NT2/D1 (cell line): ENCODE data around the gene SPIRE1.

Experiments used
- DNase-seq: peaks from one replicate; pipeline ENCODE4 v3.0.0-alpha.2; 2011; ENCODE audit warnings: low read depth, low spot score
- H3K27me3 ChIP-seq: 2 replicates; pipeline ENCODE4 v1.6.0; 2011; ENCODE audit warnings: mild to moderate bottlenecking; ENCODE audit not compliant: insufficient read length, insufficient read depth
- H3K36me3 ChIP-seq: 2 replicates; pipeline ENCODE4 v1.6.1; 2011; ENCODE audit warnings: mild to moderate bottlenecking, low read length, mixed read lengths; ENCODE audit not compliant: insufficient read depth, insufficient read length
- H3K4me1 ChIP-seq: 2 replicates; pipeline ENCODE4 v1.5.1; 2011; ENCODE audit not compliant: insufficient read depth, insufficient read length
- H3K4me3 ChIP-seq: 2 replicates; pipeline ENCODE4 v1.5.1; 2011; ENCODE audit warnings: low read depth; ENCODE audit not compliant: insufficient read length
- H3K9ac ChIP-seq: 2 replicates; pipeline ENCODE4 v1.6.0; 2011; ENCODE audit warnings: low read depth; ENCODE audit not compliant: insufficient read length
- H3K9me3 ChIP-seq: 2 replicates; pipeline ENCODE4 v1.5.1; 2011; ENCODE audit warnings: mild to moderate bottlenecking, low read length; ENCODE audit not compliant: insufficient read depth
- SUZ12 ChIP-seq: IDR thresholded peaks from 2 replicates; pipeline ENCODE4 v1.6.1; 2011; ENCODE audit not compliant: insufficient read length, insufficient read depth; ENCODE audit errors: extremely low read depth
- YY1 ChIP-seq: IDR thresholded peaks from 2 replicates; pipeline ENCODE4 v1.6.1; 2011; ENCODE audit not compliant: insufficient read length, insufficient read depth
- ZNF274 ChIP-seq: IDR thresholded peaks from 2 replicates; pipeline ENCODE4 v1.6.1; 2011; ENCODE audit warnings: mild to moderate bottlenecking, low read depth, low read length

SPIRE1 gene

GRCh38 chr18:12608301-12608700 is 49.6 kb downstream of the SPIRE1 start:
- Histone ChIP-seq H3K27me3 (no peaks in the 10 kb centered on the region), H3K4me3 (no peak overlapping the region), H3K4me1 (no peaks in the 10 kb centered on the region), H3K9ac (no peak overlapping the region), H3K36me3 (no peaks in the 10 kb centered on the region), H3K9me3 (no peaks in the 10 kb centered on the region)
- DNase-seq, result no peak
- TF ChIP-seq YY1 (no peak), ZNF274 (no peak), SUZ12 (no peak)

DNA sequence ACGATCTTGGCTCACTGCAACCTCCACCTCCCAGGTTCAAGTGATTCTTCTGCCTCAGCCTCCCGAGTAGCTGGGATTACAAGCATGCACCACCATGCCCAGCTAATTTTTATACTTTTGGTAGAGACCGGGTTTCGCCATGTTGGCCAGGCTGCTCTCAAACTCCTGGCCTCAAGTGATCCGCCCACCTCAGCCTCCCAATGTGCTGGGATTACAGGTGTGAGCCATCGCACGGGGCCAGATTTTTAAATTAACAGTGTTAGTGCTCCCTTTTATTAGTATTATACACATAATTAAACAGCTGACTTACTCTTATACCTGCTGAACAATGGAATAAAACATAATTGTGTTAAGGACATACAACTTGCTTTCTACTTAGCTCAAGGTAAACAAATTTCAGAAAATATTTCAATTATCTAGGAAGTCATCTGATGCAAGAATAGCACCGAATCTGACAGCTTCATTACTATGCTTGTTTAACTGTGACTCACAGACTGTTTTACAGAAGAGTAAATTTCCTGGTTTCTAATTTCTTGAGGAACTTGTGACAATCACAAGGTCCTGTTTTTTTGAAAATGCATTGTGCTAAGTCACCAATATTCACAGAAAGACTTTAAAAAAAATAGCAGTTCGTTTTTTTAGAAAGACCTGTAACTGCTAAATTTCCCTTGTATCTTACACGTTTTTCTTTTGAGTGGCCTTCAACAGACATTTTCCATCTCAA is 51.2 kb downstream of the SPIRE1 start:
- Histone ChIP-seq H3K9me3 (no peaks in the 10 kb centered on the region), H3K4me3 (no peak overlapping the region), H3K9ac (no peak overlapping the region), H3K27me3 (no peaks in the 10 kb centered on the region), H3K4me1 (no peaks in the 10 kb centered on the region), H3K36me3 (no peaks in the 10 kb centered on the region)
- TF ChIP-seq YY1, result no peak
- no peak for TF ChIP-seq ZNF274
- no peak for TF ChIP-seq SUZ12
- DNase-seq, result no peak

DNA sequence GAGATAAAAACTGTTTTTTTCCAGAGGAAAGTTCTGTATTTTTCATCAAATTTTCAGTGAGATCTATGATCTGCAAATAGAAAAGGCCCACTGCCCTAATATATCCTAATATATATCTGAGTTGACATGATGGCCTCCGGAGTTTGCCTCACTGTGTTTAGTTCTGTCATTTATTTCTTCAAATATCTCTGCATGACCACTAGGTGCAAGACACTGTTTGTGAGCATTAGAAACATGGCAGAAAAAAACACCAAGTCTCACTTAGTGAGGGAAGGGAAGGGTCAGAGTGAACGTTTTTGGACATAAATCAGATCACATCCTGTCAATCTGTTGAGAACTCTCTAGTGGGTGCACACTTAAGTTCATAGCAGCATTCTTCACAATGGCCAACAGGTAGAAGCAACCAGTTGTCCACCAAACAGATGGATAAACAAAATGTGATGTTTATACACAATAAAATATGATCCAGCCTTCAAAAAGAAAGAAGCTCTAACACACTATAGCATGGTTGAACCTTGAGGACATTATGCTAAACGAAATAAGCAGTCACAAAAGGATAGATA is 53.4 kb downstream of the SPIRE1 start:
- TF ChIP-seq YY1, result no peak
- no peak for TF ChIP-seq SUZ12
- no peak for TF ChIP-seq ZNF274
- Histone ChIP-seq H3K4me1 (no peaks in the 10 kb centered on the region), H3K27me3 (no peaks in the 10 kb centered on the region), H3K36me3 (no peaks in the 10 kb centered on the region), H3K9ac (no peak overlapping the region), H3K4me3 (no peak overlapping the region), H3K9me3 (no peaks in the 10 kb centered on the region)
- no peak for DNase-seq

DNA sequence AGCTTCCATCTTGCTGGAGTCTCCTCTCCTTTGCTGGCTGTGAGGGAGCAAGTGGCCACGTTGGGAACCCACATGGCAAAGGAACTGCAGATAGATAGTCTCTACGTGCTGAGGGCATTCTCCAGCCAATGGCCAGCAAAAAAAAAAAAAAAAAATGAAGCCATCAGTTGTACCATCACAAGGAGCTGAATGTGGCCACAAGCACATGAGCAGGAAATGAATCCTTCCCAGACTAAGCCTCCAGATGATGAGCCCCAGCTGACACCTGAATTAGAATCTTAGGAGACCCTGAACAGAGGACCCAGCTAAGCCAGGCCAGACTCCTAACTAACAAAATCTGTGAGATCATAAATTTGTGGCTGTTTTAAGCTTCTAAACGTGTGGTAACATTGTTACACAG is 57.9 kb downstream of the SPIRE1 start:
- no peaks in the 10 kb centered on the region for H3K4me1 ChIP-seq
- H3K27me3 ChIP-seq, result no peaks in the 10 kb centered on the region
- H3K36me3 ChIP-seq, result no peaks in the 10 kb centered on the region
- H3K9ac ChIP-seq, result no peak overlapping the region
- H3K9me3 ChIP-seq, result no peaks in the 10 kb centered on the region
- no peak for TF ChIP-seq YY1
- TF ChIP-seq SUZ12, result no peak
- TF ChIP-seq ZNF274, result no peak
- H3K4me3 ChIP-seq, result no peak overlapping the region
- no peak for DNase-seq

DNA sequence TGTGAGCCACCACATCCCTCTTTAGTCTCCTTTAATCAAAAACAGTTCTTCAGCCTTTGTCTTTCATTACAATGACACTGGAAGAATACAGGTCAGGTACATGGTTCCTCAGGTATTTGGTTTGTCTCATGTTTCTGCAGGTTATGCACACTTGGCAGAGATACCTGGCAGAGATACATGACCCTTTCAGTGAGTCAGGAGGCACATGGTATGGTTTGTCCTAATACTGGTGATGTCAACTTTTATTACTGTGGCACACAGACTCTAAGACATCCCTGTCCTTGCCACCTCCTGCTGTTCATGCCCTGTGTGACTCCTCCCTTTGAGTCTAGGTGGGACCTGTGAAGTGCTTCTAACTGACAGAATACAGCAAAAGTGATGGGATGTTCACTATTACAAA is 58.4 kb downstream of the SPIRE1 start:
- TF ChIP-seq ZNF274 (no peak), YY1 (no peak), SUZ12 (no peak)
- H3K9ac ChIP-seq, result no peak overlapping the region
- no peak for DNase-seq
- H3K4me3 ChIP-seq, result no peak overlapping the region
- no peaks in the 10 kb centered on the region for H3K36me3 ChIP-seq
- no peaks in the 10 kb centered on the region for H3K4me1 ChIP-seq
- no peaks in the 10 kb centered on the region for H3K9me3 ChIP-seq
- H3K27me3 ChIP-seq, result no peaks in the 10 kb centered on the region

DNA sequence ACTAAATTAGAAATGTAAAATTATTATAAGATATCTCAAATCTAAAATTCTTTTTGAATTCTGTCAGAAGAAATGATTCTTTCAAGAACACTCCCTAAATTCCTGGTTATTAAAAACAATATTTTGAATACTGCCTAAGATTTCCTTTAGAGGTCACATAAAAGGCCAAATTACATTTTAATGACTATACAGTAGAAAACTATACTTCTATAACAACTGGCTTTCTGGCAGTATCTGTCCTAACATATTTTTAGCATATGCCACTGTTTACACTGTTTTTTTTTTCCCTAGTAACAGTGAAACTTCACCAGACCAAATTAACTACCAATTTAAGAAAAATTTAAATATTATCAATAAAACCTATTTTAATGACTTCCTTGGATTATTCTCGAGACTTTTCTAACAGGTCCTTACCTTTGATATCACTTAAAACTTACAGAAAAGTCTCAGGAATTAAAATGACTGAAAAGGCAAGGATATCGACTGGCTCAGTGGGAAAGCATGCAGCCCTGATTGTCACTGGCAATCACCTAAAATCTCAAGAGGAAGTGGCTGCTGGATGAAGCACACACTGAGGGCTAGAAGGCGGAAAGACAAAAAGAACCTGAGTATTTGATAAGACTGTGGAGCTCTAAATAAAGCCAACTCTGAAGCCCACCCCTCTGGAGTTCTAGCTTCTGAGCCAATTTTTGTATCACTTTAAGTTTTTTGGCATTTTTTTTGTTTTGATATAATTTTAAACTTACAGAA is 59.6 kb downstream of the SPIRE1 start:
- Histone ChIP-seq H3K36me3 (no peaks in the 10 kb centered on the region), H3K9ac (no peak overlapping the region), H3K27me3 (no peaks in the 10 kb centered on the region), H3K4me1 (no peaks in the 10 kb centered on the region), H3K4me3 (no peak overlapping the region), H3K9me3 (no peaks in the 10 kb centered on the region)
- DNase-seq, result no peak
- no peak for TF ChIP-seq ZNF274
- no peak for TF ChIP-seq SUZ12
- TF ChIP-seq YY1, result no peak

DNA sequence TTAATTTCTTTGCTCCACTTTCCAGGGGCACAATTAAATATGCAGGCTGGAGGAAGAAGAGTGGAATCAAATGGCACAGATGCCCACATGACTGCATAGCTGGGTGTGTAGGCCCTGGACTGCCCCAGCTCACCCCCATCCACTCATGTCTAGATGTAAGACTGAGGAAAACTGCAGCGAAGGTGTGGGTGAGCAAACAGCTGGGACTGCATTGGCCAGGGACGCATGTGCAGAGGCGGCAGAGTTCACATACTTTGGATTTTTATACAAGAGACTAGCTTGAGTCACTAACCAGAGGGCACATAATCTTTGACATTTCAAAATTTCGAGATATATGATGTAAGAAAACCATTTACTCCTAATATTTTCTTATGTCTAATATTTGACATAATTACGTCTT is 60.1 kb downstream of the SPIRE1 start:
- H3K9ac ChIP-seq, result no peak overlapping the region
- no peaks in the 10 kb centered on the region for H3K36me3 ChIP-seq
- H3K27me3 ChIP-seq, result no peaks in the 10 kb centered on the region
- no peaks in the 10 kb centered on the region for H3K4me1 ChIP-seq
- H3K4me3 ChIP-seq, result no peak overlapping the region
- no peaks in the 10 kb centered on the region for H3K9me3 ChIP-seq
- no peak for TF ChIP-seq ZNF274
- TF ChIP-seq YY1, result no peak
- TF ChIP-seq SUZ12, result no peak
- DNase-seq, result no peak
